Stomach (tissue), 19 donors: Measurements from ENCODE around the gene BCL11B. TPM values are rescaled to one million over a fixed set of nuclear protein-coding genes. Genes with fewer than 3 reads are reported as not detected.

Experiments
- DNase-seq, 2 donors: peaks; one replicate each; pipeline versions ENCODE4 v3.0.0 to v3.0.0-alpha.2; 2013 to 2019
- H3K27ac ChIP-seq, 5 donors: fragments of 200-600 bp in 4 of 5; sonication (generic) in 4 of 5; one replicate each; pipeline ENCODE4 v1.5.1; 2013 to 2019; ENCODE audit warnings: mild to moderate bottlenecking in 1 of 5, moderate library complexity in 1 of 5
- H3K27me3 ChIP-seq, 3 donors: fragments of 200-600 bp; sonication (generic); one replicate each; pipeline ENCODE4 v1.5.1; 2017 to 2019; ENCODE audit warnings: mixed run types in 1 of 3
- H3K36me3 ChIP-seq, 4 donors: fragments of 200-600 bp; sonication (generic); 1 replicate in 3 of 4; 2 replicates in 1 of 4; pipeline ENCODE4 v1.5.1; 2016 to 2019
- H3K4me1 ChIP-seq, 4 donors: fragments of 200-600 bp; sonication (generic); one replicate each; pipeline ENCODE4 v1.5.1; 2016 to 2019
- H3K4me3 ChIP-seq, 4 donors: fragments of 200-600 bp; sonication (generic) in 3 of 4; one replicate each; pipeline ENCODE4 v1.5.1; 2016 to 2019; ENCODE audit warnings: mild to moderate bottlenecking in 1 of 4
- H3K9me3 ChIP-seq, 4 donors: fragments of 200-600 bp; sonication (generic); one replicate each; pipeline ENCODE4 v1.5.1; 2016 to 2019
- EP300 ChIP-seq: sonication (generic); formaldehyde crosslinking; IDR thresholded peaks from one replicate; pipeline ENCODE4 v1.6.1; 2017; ENCODE audit warnings: antibody characterized with exemption
- POLR2A ChIP-seq, 4 donors: fragments of 450-650 bp; IDR thresholded peaks; one replicate each; pipeline ENCODE4 v1.6.1; 2016; ENCODE audit warnings: antibody characterized with exemption in 4 of 4, control low read depth in 2 of 4, mild to moderate bottlenecking in 1 of 4, moderate library complexity in 1 of 4
- POLR2AphosphoS5 ChIP-seq, 3 donors: sonication (generic); formaldehyde crosslinking; IDR thresholded peaks; one replicate each; pipeline ENCODE4 v1.6.1; 2016; ENCODE audit warnings: antibody characterized with exemption in 3 of 3
- WGBS, 5 donors: extraction: QIAGEN DNeasy Blood & Tissue Kit in 3 of 5; methylation state at CpG; one replicate each; pipeline versions ENCODE4 v1.1.5 to v1.1.7; 2013 to 2018; 5-methylcytosine and 5-hydroxymethylcytosine counted together
- intact Hi-C: fragments of 100-400 bp; cut with DNase I; formaldehyde crosslinking; loops from one replicate; pipeline ENCODE4 v1.15.1; 2023; ENCODE audit warnings: low total_unique reads
- long read RNA-seq, 10 donors: transcript quantifications; one replicate each; lab custom pipeline, GENCODE V29; 2026
- polyA plus RNA-seq, 3 donors: library from polyadenylated mRNA; stranded (reverse); fragments of 200-250 nt; gene quantifications; one replicate each; pipeline ENCODE4 v1.2.3, GENCODE V29; 2013
- total RNA-seq, 5 donors: library from RNA; depleted of rRNA; stranded (reverse); fragments of >200 nt; gene quantifications; one replicate each; pipeline versions ENCODE4 v1.1.0 to v1.2.3, GENCODE V29; 2014 to 2016
- TF ChIP-seq, protein P1 (sequence below), 7 experiments: fragments of 450-650 bp in 4 of 7; fragments of 200-600 bp in 3 of 7; sonication (generic) in 3 of 7; IDR thresholded peaks; one replicate each; pipeline ENCODE4 v1.5.1; 2016 to 2019; ENCODE audit warnings: antibody characterized with exemption in 7 of 7, control low read depth in 2 of 7, mild to moderate bottlenecking in 1 of 7
- donor health status: healthy with polysubstance abuse.
- donor health status: Bipolar disorder and iron deficiency.
- donor health status: healthy.

Gene BCL11B
- total RNA-seq (1 to 10 TPM in 4 of 5 donors, not detected in 1; 1.3 to 9.6 (median 2.0) TPM), polyA plus RNA-seq (under 1 TPM; 0.15 to 0.90 (median 0.19) TPM)
- long read RNA-seq, donor 1: 0 reads
- long read RNA-seq, donor 2: 0 reads
- long read RNA-seq, donor 3: 0 reads
- long read RNA-seq, donor 4: 0 reads
- long read RNA-seq, donor 5: 0 reads
- long read RNA-seq, donor 6, full-length matches to known transcripts: 1 of 1 reads
- long read RNA-seq, donor 6, partial matches to known transcripts: 0 of 1 reads
- long read RNA-seq, donor 6, other reads (novel, unspliced or antisense): 0 of 1 reads
- long read RNA-seq, donor 7: 0 reads
- long read RNA-seq, donor 8: 0 reads
- long read RNA-seq, donor 9: 0 reads
- long read RNA-seq, donor 10: 0 reads

DNA sequence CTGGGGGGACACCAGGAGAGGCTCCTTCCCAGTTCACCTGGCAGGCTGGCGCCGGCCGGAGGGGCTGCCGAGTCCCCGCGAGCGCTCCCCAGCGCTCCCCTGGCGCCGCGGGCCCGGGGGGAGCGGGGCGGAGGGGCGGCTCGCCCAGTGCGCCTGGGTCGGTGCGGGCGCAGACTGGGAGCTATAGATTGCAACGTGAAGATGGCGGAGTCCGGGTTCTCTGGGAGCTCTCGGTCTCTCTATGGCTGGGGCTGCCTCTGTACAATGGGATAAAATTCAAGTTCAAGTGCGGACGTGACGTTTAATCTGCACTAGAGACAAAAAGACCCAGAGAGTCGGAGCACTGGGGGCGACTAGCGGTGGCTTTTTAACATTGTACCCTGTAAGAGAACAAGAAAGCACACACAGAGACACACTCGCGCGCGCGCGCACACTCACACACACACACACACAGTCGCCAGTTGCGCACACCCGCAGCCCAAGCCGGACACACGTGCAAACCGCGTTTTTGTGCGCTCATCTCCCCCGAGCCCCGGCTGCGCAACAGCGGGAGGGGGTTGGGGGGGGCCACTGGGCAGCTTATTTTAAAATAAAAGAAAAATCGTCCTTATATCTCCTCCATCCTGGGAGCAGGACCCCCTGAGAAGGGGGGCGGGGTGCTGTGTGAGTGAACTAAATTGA, at the start of gene BCL11B:
TSS of gene BCL11B (minus strand) at position 247 of the 681 bp plus-strand sequence. CDS start 979 bp downstream, outside the sequence.
- Histone ChIP-seq H3K4me1 (peaks cover 37 to 63% (median 57%) of the 10 kb centered on the region in 4 donors), H3K9me3 (no peaks in the 10 kb centered on the region), H3K36me3 (no peaks in the 10 kb centered on the region), H3K27ac (peak within 1 kb of the TSS; percentile 38 to 70 (median 61)), H3K27me3 (peaks cover 39 to 100% (median 72%) of the 10 kb centered on the region in 3 donors), H3K4me3 (peak within 1 kb of the TSS; percentile 32 to 54 (median 44))
- TF ChIP-seq EP300 (no peak), POLR2A (IDR thresholded peaks at IDR 0.05) (no peak), POLR2AphosphoS5 (IDR thresholded peaks at IDR 0.05) (peak in 2 of 3 donors; percentile 12 to 49)
- TF ChIP-seq, protein P1, sequence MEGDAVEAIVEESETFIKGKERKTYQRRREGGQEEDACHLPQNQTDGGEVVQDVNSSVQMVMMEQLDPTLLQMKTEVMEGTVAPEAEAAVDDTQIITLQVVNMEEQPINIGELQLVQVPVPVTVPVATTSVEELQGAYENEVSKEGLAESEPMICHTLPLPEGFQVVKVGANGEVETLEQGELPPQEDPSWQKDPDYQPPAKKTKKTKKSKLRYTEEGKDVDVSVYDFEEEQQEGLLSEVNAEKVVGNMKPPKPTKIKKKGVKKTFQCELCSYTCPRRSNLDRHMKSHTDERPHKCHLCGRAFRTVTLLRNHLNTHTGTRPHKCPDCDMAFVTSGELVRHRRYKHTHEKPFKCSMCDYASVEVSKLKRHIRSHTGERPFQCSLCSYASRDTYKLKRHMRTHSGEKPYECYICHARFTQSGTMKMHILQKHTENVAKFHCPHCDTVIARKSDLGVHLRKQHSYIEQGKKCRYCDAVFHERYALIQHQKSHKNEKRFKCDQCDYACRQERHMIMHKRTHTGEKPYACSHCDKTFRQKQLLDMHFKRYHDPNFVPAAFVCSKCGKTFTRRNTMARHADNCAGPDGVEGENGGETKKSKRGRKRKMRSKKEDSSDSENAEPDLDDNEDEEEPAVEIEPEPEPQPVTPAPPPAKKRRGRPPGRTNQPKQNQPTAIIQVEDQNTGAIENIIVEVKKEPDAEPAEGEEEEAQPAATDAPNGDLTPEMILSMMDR (IDR thresholded peaks at IDR 0.05): peak in 1 of 7 experiments; percentile 15
- peak; percentile 56 to 95 for DNase-seq
- intact Hi-C loops: no loop called here
- WGBS, 5 donors: 0 to 2% (median 1%) methylated on average over 37 to 50 of the region's 50 CpGs

- peaks cover 5 to 30% (median 9%) of the 10 kb centered on the region in 4 donors for H3K4me1 ChIP-seq
- H3K27me3 ChIP-seq: peaks cover 0 to 53% (median 0%) of the 10 kb centered on the region in 3 donors
- no peak overlapping the region for H3K4me3 ChIP-seq
- H3K36me3 ChIP-seq: no peaks in the 10 kb centered on the region
- intact Hi-C loops: no loop called here
- no peak overlapping the region for H3K27ac ChIP-seq
- H3K9me3 ChIP-seq: no peaks in the 10 kb centered on the region
- DNase-seq: no peak
- TF ChIP-seq EP300 (no peak), POLR2A (IDR thresholded peaks at IDR 0.05) (no peak), POLR2AphosphoS5 (IDR thresholded peaks at IDR 0.05) (no peak)
- TF ChIP-seq, protein P1 (IDR thresholded peaks at IDR 0.05): no peak
- 90 to 95% (median 95%) methylated on average over 16 of the region's 16 CpGs for WGBS, 5 donors
Observed at GRCh38 chr14:99321236-99321925, 49.4 kb upstream of the BCL11B start.

- H3K36me3 ChIP-seq: no peaks in the 10 kb centered on the region
- peaks cover 0 to 47% (median 0%) of the 10 kb centered on the region in 3 donors for H3K27me3 ChIP-seq
- peak in 1 of 2 donors; percentile 51 for DNase-seq
- no peaks in the 10 kb centered on the region for H3K9me3 ChIP-seq
- intact Hi-C loops: no loop called here
- H3K4me3 ChIP-seq: no peak overlapping the region
- TF ChIP-seq EP300 (no peak), POLR2A (IDR thresholded peaks at IDR 0.05) (no peak), POLR2AphosphoS5 (IDR thresholded peaks at IDR 0.05) (no peak)
- H3K4me1 ChIP-seq: peaks cover 5 to 30% (median 9%) of the 10 kb centered on the region in 4 donors
- 55 to 87% (median 64%) methylated on average over 12 to 27 of the region's 27 CpGs for WGBS, 5 donors
- H3K27ac ChIP-seq: no peak overlapping the region
Observed at GRCh38 chr14:99320621-99321235, 48.7 kb upstream of the BCL11B start.

- TF ChIP-seq EP300: no peak
- TF ChIP-seq, protein P1 (IDR thresholded peaks at IDR 0.05): peak in 4 of 7 experiments; percentile 39 to 63 (median 46)
- H3K36me3 ChIP-seq: no peaks in the 10 kb centered on the region
- H3K27me3 ChIP-seq: peaks cover 0 to 41% (median 0%) of the 10 kb centered on the region in 3 donors
- intact Hi-C loops: no loop called here
- H3K4me1 ChIP-seq: peaks cover 5 to 30% (median 9%) of the 10 kb centered on the region in 4 donors
- H3K9me3 ChIP-seq: no peaks in the 10 kb centered on the region
- no peak overlapping the region for H3K27ac ChIP-seq
- H3K4me3 ChIP-seq: no peak overlapping the region
- 12 to 25% (median 21%) methylated on average over 11 to 23 of the region's 23 CpGs; no CpG with 5 or more reads in 1 of the 5 donors for WGBS, 5 donors
- DNase-seq: peak; percentile 55 to 83
Observed at GRCh38 chr14:99320105-99320572, 48.1 kb upstream of the BCL11B start.
